SH-SY5Y (cell line): ENCODE data around the gene REEP5.

ENCODE experiments used
- GATA2 ChIP-seq: IDR thresholded peaks from 2 replicates; pipeline ENCODE4 v1.6.1; 2011; ENCODE audit warnings: mild to moderate bottlenecking, low read depth, low read length
- GATA3 ChIP-seq: IDR thresholded peaks from 2 replicates; pipeline ENCODE4 v1.6.1; 2011; ENCODE audit warnings: low read depth, mild to moderate bottlenecking, low read length, moderate library complexity

DNA sequence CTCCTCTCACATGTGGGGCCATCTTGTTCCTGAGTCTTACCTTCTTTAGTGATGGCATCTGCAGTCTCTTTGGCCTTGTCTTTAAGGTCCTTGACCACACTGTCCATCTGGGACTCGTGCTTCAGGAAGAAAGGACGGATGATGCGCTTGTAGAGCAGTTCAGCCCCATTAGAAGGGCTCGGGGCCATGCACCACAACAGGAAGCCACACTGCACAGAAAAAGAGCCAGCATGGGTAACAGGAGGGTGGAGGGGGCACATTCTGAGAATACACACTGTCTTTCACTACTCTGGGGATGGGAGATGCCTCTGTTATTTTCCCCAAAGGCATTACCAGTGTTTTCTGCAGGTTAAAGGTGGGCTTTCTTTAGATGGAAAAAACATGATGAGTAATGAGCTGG is 35.1 kb downstream of the REEP5 start:
- no peak for TF ChIP-seq GATA3
- no peak for TF ChIP-seq GATA2
